Activated naive CD8-positive, alpha-beta T cell treated with anti-CD3 and anti-CD28 coated beads for 36 hours (primary cell): ENCODE data around the gene AUP1. TPM values are rescaled to one million over a fixed set of nuclear protein-coding genes. Genes with fewer than 3 reads are reported as not detected.

Experiments used
- DNase-seq: peaks from one replicate; pipeline ENCODE4 v3.0.0; 2021
- H3K27ac Mint-ChIP-seq: one replicate; pipeline ENCODE4 v1.8.0; 2022; ENCODE audit warnings: mild to moderate bottlenecking, moderate library complexity, mixed read lengths
- H3K27me3 Mint-ChIP-seq: one replicate; pipeline ENCODE4 v1.8.0; 2022; ENCODE audit warnings: mild to moderate bottlenecking, mixed read lengths
- H3K36me3 Mint-ChIP-seq: one replicate; pipeline ENCODE4 v1.8.0; 2021; ENCODE audit warnings: mild to moderate bottlenecking, mixed read lengths
- H3K4me1 Mint-ChIP-seq: one replicate; pipeline ENCODE4 v1.8.0; 2021; ENCODE audit warnings: mixed read lengths
- H3K4me3 Mint-ChIP-seq: one replicate; pipeline ENCODE4 v1.8.0; 2022; ENCODE audit warnings: mild to moderate bottlenecking, moderate library complexity, mixed read lengths
- H3K9me3 Mint-ChIP-seq: one replicate; pipeline ENCODE4 v1.8.0; 2022; ENCODE audit warnings: mixed read lengths
- total RNA-seq, 2 experiments: library from RNA; stranded (reverse); gene quantifications; one replicate each; pipeline ENCODE4 v1.2.3, GENCODE V29; 2021

AUP1 gene
- total RNA-seq, 2 experiments from 2014 or later: 138 to 140 TPM

DNA sequence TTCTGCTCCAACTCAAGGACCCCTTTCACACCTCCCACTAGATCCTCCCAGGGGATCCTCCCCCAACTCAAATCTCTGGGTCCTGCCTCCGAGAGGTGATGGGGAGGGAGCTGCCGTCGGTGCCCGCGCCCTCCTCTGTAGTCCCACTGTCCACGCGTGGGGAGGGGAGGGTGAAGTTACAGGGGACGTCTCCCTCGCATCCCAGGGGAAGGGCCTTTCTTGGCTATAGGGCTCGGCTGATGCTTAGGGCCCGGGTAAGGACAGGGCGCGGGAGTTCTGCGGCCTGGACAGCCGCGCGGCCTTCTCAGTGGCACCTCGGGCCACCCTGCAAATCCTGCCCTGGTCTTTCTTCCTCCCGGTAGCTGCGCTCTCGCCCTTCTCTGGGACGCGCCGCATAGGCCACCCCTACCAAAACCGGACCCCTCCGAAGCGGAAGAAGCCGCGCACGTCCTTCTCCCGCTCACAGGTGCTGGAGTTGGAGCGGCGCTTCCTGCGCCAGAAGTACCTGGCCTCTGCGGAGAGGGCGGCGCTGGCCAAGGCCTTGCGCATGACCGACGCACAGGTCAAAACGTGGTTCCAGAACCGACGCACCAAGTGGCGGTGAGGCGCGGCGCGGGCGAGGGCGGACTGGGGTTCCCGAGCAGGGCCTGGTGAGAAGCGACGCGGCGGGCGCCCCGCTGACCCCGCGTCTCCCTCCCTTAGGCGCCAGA lies 14.1 kb downstream of the AUP1 start:
- Mint-ChIP-seq H3K9me3 (peaks cover 2% of the 10 kb centered on the region), H3K27me3 (peaks cover 84% of the 10 kb centered on the region), H3K4me1 (peaks cover 7% of the 10 kb centered on the region), H3K27ac (no peak overlapping the region), H3K36me3 (peaks cover 14% of the 10 kb centered on the region), H3K4me3 (peak overlapping the region; percentile 45)
- DNase-seq: no peak

DNA sequence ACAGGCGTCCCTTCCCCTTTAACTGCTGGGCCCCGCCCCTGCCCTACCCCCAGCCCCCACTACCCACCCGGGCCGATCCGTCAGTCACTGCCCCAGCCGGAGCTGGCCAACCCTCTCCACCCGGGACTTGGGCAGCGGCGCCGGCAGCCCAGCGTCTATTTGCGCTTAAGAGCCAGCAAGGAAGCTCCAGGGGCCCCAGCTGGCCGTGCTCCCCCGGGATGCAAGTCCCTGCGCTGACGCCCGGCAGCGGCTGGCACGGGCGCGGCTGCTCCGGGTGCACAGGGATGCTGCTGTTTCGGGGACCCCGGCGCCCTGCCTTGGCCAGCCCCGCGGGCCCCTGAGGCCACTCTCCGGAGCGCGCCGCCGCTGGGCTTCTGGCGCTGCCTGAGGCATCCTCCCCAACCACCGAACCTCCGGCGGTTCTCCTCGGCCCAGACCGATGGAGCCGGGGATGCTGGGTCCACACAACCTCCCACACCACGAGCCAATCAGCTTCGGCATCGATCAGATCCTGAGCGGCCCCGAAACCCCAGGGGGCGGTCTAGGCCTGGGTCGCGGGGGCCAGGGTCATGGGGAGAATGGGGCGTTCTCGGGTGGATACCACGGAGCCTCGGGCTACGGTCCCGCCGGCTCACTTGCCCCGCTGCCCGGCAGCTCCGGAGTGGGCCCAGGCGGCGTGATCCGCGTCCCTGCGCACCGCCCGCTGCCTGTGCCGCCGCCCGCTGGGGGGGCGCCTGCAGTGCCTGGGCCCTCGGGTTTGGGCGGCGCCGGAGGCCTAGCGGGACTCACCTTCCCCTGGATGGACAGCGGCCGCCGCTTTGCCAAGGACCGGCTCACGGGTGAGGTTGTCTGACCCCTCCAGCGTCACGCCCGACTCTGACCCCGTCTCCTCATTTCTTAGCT lies 14.9 kb downstream of the AUP1 start, which contains the start of gene TLX2:
TSS of gene TLX2 (plus strand) at position 83 of the 903 bp plus-strand sequence. CDS start at position 440, 357 bp downstream.
- no peak for DNase-seq
- Mint-ChIP-seq H3K4me3 (peak within 1 kb of the TSS; percentile 45), H3K4me1 (peaks cover 9% of the 10 kb centered on the region), H3K27ac (no peak within 1 kb of the TSS), H3K27me3 (peaks cover 81% of the 10 kb centered on the region), H3K9me3 (peaks cover 2% of the 10 kb centered on the region), H3K36me3 (peaks cover 10% of the 10 kb centered on the region)

DNA sequence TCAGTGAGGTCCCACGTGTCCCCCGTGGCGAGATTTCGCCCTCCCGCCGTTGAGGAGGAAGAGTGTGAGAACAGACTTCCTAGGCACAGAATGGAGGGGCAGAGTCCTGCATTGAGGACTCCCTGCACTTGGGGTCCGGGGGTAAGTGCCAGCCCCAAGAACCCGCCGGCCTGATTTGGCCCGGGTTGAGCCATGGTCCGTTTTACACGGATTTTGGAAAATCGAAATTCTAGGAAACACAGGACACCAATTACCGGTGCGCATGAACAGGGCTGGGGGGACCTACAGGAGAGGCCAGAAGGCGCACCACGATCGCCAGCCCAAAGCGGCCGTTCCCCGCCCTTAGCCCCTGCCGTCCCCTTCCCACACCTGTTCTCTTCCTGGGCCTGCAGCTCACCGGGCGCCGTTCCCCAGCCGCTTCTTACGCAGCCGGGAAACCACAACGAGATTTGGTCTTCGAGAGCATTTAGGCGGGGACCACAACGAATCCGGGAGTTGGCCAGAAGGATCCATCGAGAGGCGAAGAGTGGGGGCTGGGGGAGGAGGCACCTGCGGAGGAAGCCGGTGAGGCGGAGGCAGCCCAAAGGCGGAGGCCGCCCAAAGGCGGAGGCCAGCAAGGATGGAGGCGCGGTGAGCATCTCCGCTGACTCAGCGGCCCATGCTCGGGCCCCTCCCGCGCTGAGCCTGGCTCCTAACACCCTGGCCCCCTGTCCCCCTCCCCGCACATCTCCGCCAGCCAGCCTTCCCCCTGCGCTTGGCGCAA lies 15.7 kb downstream of the AUP1 start:
- Mint-ChIP-seq H3K9me3 (peaks cover 2% of the 10 kb centered on the region), H3K27me3 (peaks cover 76% of the 10 kb centered on the region), H3K4me1 (peaks cover 10% of the 10 kb centered on the region), H3K36me3 (peaks cover 10% of the 10 kb centered on the region), H3K27ac (no peak overlapping the region), H3K4me3 (no peak overlapping the region)
- no peak for DNase-seq

DNA sequence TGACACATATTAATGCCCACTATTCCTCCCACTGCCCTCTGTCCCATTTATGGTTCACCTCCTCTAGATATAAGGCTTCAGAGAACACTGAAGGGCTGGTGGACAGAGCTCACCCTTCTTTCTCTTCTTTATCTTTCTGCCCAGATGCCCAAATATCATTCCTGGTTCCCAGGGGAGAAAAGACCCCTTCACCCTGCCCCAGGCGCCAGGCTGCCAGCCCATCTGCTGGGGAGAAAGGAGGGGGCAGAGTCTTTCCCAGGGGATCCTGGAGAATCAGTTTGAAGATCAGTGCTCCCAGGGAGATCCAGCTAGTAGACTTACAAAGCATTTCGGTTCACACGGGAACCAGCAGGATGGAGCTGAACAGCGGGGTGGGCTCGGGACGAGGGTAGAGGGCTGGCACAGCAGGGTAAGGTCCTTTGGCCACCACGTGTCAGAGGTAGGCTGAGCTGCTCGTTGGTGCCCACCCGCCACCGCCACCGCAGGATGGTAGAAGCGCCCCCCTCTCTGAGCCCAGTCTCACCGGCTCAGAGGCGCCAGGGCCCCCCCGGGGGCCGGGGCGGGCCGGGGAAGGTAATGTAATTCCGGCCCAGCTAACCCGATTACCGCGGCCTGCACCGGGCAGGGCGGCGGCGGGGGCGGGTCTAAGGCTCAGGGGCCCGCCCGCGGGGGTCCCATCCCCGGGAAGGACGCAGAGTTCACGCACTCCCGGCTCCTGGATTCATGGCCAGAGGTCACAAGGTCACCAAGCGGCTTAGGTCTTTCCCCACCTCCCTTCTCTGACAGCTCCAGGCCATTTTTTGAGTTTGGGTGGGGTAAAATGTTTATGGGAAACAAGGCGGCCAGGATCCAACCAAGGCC lies 16.5 kb downstream of the AUP1 start:
- Mint-ChIP-seq H3K4me3 (no peak overlapping the region), H3K9me3 (peaks cover 2% of the 10 kb centered on the region), H3K27ac (no peak overlapping the region), H3K36me3 (peaks cover 10% of the 10 kb centered on the region), H3K4me1 (peaks cover 16% of the 10 kb centered on the region), H3K27me3 (peaks cover 68% of the 10 kb centered on the region)
- DNase-seq: no peak

DNA sequence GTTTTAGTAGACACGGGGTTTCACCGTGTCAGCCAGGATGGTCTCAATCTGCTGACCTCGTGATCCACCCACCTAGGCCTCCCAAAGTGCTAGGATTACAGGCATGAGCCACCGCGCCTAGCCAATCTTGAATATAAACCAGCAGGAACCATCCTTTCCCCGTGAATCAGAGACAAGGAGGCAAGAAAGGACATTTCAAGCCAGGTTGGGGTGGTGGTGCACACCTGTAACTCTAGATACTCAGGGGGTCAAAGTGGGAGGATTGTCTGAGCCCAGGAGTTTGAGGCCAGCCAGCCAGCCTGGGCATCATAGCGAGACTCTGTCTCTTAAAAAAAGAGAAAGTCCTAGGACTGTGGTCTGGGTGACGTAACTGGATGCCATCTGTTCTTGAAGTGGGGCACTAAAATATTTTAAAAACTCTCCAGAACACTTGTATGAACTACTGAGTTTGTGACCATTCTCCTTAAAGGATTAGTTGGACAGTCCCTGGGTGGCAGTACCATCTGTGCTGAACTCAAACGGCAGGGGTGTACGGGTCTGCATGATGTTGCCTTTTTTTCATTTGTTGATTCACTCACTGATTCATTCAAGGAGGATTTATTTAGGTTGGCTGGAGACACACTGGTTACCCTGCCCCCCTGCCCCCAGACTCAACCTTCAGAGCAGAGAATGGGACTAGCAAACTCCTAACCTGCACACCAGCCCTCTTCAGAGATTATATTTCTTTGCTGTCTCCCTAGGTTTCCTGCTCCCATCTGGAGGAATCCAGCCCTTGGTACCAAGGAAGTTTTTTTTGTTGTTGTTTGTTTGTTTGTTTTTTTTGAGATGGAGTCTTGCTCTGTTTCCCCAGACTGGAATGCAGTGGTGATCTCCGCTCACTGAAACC lies 18.2 kb downstream of the AUP1 start:
- no peak for DNase-seq
- no peak overlapping the region for H3K27ac Mint-ChIP-seq
- H3K4me1 Mint-ChIP-seq: peaks cover 23% of the 10 kb centered on the region
- H3K9me3 Mint-ChIP-seq: peaks cover under 1% of the 10 kb centered on the region
- H3K36me3 Mint-ChIP-seq: peaks cover 7% of the 10 kb centered on the region
- H3K27me3 Mint-ChIP-seq: peaks cover 59% of the 10 kb centered on the region
- no peak overlapping the region for H3K4me3 Mint-ChIP-seq

DNA sequence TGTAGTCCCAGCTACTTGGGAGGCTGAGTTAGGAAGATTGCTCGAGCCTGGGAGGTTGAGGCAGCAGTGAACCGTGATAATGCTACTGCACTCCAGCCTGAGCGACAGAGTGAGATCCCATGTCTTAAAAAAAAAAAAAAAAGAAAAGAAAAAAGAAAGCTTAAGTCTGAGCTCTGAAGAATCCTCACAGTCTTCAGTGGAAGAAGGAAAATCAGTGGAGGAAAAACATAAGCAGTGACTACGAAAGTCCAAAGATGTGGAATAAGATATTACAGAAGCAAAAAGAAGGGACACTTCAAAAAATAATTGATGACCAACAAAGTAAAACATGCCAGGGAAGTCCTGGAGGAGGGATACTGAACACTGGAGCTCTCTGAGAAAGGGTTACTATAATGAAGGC lies 19.2 kb downstream of the AUP1 start:
- H3K27ac Mint-ChIP-seq: no peak overlapping the region
- DNase-seq: no peak
- H3K36me3 Mint-ChIP-seq: peaks cover 13% of the 10 kb centered on the region
- H3K27me3 Mint-ChIP-seq: peaks cover 50% of the 10 kb centered on the region
- no peaks in the 10 kb centered on the region for H3K9me3 Mint-ChIP-seq
- H3K4me1 Mint-ChIP-seq: peaks cover 27% of the 10 kb centered on the region
- H3K4me3 Mint-ChIP-seq: no peak overlapping the region

DNA sequence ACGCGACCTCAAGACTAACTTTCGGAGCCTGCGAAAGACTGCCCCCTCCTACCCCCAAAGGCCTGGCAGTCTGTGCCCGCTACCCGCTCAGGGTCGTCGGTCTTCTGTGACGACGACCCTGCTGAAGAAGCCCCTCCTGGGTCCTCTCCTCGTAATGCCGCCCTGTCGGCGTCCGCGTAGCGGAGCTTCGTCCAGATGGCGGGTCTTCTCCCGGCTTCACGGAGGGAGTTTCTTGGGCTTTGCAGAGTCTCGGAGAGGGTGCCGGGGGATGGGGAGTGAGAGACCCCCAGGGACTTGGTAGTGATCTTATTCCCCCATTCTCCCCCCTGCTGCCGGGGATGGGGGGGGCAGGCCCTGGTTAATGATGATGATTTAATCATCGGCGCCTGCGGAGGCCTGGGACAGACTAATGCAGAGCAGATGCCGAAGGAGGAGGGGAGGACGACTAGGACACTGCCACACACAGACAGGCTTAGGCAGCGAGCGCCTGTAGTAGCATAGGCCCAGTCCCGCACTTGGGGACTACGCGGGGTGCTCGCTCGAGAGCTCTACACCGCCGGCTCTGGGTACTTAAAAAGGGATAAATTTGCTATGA lies 21.5 kb downstream of the AUP1 start:
- Mint-ChIP-seq H3K4me3 (peak overlapping the region; percentile 96), H3K36me3 (peaks cover 26% of the 10 kb centered on the region), H3K27ac (peak overlapping the region; percentile 96), H3K4me1 (peaks cover 28% of the 10 kb centered on the region), H3K9me3 (no peaks in the 10 kb centered on the region), H3K27me3 (peaks cover 59% of the 10 kb centered on the region)
- DNase-seq: no peak

DNA sequence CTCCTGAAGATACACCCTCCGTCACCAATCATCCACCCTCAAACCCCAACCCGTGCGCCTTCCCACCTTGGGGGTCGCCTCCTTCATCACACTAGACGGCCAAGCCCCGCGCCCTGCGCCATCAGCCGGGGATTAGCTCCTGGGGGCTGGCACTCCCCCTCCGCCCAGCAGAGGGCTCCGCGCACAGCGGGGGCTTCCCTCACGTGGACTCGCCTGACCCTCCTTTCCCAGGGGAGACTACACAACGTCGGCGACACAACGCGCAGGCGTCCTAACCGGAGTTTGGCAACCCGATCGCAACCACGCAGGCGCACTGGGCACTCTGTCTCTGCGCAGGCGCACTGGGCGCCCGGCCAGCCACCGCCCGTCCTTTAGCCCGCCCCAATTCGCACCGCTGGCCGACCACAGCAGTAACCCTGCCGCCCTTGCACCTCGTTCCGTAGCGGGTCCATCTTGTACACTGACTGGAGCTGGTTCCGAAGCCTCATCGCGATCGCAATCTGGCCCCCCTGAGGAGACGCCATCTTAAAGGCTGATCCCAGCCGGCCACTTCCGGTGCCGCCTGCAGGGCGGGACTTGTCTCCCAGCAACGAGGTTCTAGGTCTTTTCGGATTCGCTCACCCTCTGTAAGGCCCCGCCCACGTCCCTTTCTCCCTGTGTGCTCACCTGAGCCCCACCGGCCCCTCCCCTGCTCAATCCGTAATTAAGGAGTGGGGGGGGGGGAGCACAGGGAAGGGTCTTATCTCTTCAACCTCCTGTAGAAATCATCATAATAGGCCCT lies 22.2 kb downstream of the AUP1 start, which contains the start of gene PCGF1:
TSS of gene PCGF1 (minus strand) at position 551 of the 781 bp plus-strand sequence. CDS start at position 524, 27 bp downstream.
- H3K36me3 Mint-ChIP-seq: peaks cover 26% of the 10 kb centered on the region
- peaks cover 59% of the 10 kb centered on the region for H3K27me3 Mint-ChIP-seq
- peak; percentile 97 for DNase-seq
- H3K4me3 Mint-ChIP-seq: peak within 1 kb of the TSS; percentile 96
- H3K4me1 Mint-ChIP-seq: peaks cover 32% of the 10 kb centered on the region
- no peaks in the 10 kb centered on the region for H3K9me3 Mint-ChIP-seq
- peak within 1 kb of the TSS; percentile 96 for H3K27ac Mint-ChIP-seq

DNA sequence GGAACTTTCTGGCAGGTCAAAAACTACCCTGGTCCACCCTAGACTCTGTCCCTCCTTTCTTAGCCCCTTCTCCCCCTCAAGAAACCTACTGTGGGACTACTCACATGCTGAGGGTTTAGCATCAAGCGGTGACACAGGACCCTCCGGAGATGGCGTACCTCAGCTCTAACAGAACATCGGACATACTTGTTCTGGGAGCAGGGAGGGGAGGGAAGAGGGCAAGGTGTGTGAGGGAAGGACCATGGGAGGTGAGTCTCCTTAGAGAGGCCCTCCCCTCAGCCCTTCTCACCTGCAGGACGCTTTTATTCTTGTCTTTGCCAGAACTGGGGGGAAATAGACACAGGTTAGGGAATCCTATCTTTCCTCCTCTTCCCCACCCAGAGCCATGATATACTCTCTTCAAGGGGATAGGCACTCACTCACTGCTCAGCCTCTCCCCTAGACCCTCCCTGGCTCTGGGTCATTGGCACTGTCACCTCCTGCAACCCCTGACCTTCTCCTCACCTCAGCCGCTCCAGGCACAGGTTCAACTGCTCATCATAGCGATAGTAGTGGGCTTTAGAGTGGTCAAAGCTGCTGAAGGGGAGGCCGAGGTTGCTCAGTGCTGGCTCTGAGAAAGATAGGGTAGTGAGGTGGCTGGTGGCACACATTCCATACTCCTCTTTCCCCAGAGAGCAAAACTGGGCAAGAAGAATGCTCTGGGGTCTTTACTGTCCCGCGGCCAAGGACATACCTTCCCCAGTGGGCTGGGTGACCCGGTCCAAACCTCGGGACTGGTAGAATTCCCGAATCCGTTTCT lies 23.9 kb downstream of the AUP1 start:
- H3K4me3 Mint-ChIP-seq: peak overlapping the region; percentile 3
- H3K27ac Mint-ChIP-seq: no peak overlapping the region
- peaks cover 26% of the 10 kb centered on the region for H3K36me3 Mint-ChIP-seq
- no peaks in the 10 kb centered on the region for H3K9me3 Mint-ChIP-seq
- peaks cover 35% of the 10 kb centered on the region for H3K4me1 Mint-ChIP-seq
- DNase-seq: no peak
- H3K27me3 Mint-ChIP-seq: peaks cover 61% of the 10 kb centered on the region

DNA sequence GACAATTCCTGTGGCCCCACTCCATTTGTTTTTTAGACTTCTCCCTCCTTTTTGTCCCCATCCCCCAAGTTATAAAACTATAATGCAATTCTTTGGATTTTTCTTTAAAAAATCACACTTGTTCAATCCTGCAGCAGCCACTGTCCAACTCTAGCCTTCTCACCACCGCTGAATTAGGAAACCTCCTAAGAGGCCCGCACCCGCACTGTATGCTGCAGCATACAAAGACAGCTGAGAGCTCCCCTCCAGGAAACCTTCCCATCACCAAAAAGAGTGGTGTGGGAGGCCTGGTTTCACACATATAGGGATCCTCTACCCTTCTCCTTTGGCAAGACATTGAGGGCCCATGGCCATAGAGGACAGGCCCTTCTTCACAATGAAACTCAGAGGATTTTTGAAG lies 24.9 kb downstream of the AUP1 start:
- Mint-ChIP-seq H3K27ac (no peak overlapping the region), H3K36me3 (peaks cover 26% of the 10 kb centered on the region), H3K9me3 (no peaks in the 10 kb centered on the region), H3K4me3 (no peak overlapping the region), H3K4me1 (peaks cover 35% of the 10 kb centered on the region), H3K27me3 (peaks cover 67% of the 10 kb centered on the region)
- no peak for DNase-seq

DNA sequence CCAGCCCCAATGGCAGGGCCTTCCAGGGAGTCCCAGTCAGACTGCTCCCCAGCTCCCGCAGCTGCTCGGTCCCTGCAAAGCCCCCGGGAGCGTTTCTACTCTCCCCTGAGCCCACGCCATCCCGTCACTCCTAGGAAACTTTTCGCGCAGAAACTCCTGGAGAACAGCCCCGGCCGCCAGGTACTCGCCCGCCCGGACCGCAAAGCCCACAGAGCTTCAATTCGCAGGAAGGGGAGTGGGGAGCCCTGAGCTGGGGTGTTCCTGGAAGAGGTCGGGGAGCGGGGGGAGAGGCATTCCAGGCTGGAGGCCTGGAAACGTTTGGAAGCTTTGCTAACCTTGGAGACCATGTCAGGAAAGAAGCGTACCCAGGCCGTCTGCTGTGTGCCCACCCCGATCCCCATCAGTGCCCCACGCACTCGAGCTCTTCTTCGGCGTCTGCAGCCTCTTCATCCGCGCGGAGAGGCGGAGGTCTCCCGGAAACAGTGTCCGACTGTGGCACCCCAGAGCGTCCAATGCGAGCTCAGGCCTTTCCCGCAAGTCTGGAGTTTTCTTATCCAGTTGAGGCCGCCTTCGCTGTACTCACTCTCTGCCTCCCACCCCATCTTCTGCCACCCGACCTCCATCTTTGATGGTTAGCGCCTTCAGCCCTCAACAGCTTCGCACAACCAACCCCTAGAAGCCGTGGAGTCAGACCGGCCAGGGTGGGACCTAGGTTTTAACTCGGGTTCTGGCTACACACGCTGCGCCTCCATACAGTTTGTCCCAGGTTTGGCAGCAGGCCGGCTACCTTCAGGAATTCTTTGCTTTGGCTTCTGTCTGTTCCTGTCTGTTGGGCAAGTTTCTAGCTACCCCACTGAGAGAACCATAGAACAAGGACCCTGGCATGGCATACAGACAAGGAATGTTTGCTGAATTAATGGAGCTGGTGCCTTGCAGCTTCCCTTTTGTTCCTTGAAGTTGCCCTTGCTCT lies 25.7 kb downstream of the AUP1 start:
- H3K27me3 Mint-ChIP-seq: peaks cover 72% of the 10 kb centered on the region
- no peaks in the 10 kb centered on the region for H3K9me3 Mint-ChIP-seq
- no peak for DNase-seq
- H3K36me3 Mint-ChIP-seq: peaks cover 26% of the 10 kb centered on the region
- H3K4me3 Mint-ChIP-seq: peak overlapping the region; percentile 66
- H3K4me1 Mint-ChIP-seq: peaks cover 39% of the 10 kb centered on the region
- H3K27ac Mint-ChIP-seq: no peak overlapping the region
